ENCODE measurements around the gene SESN2. TPM values are rescaled to one million over a fixed set of nuclear protein-coding genes. Genes with fewer than 3 reads are reported as not detected.

SESN2 gene
- total RNA-seq, 1 donor from 2014 or later = 14.1 TPM

DNA sequence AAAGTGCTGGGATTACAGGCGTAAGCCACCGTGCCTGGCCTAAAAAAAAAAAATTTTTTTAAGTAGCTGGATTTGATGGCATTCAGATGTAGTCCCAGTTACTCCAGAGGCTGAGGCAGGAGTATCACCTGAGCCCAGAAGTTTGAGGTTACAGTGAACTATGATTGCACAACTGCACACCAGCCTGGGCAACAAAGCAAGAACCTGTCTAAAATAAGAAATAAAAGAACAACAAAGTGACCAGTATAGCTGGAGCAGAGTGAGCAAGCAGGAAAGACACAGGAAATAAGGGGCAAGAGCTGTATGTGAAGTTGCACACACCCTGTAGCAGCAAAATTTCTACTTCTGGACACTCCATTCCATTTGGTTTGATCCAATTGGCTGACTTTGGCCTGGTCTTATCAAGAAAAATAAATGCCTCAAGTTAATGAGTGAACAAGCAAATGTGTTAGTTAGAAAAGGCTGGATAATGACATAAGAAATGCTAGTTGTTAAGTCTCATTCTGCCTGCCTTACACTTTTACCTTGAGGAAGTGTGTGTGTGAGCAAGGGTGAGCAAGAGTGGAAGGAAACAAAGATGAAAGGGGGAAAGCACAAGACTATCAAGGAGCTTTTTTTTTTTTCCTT lies 15.5 kb upstream of the SESN2 start:
- Mint-ChIP-seq H3K36me3 (ENCODE audit: low read depth) (peaks cover 3% of the 10 kb centered on the region), H3K27me3 (no peaks in the 10 kb centered on the region), H3K4me1 (peaks cover 32% of the 10 kb centered on the region), H3K9me3 (no peaks in the 10 kb centered on the region), H3K27ac (peak overlapping the region; percentile 75), H3K4me3 (peak overlapping the region; percentile 39)
- intact Hi-C loops (cut with micrococcal nuclease) = no loop called here
- no peak for DNase-seq

DNA sequence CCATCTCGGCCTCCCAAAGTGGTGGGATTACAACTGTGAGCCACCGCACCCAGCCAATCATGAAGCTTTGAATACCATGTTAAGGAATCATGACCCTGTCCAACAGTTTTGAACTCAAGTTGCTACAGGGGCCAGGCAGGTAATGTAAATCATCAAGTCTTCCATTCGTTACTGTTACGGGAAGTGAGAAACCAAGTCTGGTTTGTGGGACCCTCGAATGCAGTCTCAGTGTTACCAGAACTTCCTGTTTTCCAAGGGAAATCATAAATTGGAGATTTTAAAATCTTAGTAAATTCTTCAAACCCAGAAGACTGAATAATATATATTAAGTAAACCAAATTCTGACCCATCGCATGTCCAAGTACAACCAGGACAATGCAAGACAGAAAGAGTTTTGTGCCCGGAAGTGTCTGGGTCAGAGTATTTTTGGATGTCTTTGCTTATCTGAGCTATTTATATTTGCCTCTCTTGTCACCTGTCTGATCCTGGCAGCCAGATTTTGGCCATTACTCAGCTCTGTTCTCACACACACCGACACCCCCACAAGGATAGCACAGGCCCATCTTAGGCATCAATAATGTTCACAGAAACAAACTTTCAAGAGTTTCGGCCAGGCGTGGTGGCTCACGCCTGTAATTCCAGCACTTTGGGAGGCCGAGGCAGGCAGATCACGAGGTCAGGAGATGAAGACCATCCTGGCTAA lies 14.6 kb upstream of the SESN2 start:
- peak overlapping the region; percentile 40 for H3K4me3 Mint-ChIP-seq
- H3K36me3 Mint-ChIP-seq (ENCODE audit: low read depth) = no peaks in the 10 kb centered on the region
- DNase-seq = peak; percentile 55
- peak overlapping the region; percentile 36 for H3K27ac Mint-ChIP-seq
- intact Hi-C loops (cut with micrococcal nuclease) = loop anchor here (5.0 kb wide), 1 partner anchor 338 kb away; no protein-coding TSS in a partner anchor
- H3K4me1 Mint-ChIP-seq = peaks cover 40% of the 10 kb centered on the region
- no peaks in the 10 kb centered on the region for H3K9me3 Mint-ChIP-seq
- H3K27me3 Mint-ChIP-seq = no peaks in the 10 kb centered on the region

DNA sequence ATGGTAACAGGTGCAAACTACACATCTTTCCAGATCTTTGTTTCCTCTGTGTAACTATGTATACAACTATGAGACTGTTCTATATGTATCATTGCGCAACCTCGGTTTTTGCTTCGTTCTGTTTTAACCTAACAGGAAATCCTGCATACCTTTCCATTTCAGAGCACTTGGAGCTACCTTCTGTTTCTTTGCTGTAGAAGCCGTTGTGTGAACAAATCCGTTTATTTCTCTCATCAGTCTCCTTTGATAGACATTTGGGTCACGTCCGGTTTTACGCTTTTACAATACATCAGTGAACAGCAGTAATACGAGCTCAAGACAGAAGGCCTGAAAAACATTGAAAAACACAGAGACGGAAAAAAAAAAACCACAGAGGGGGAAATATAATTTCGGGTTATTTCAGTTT lies 12.9 kb upstream of the SESN2 start:
- Mint-ChIP-seq H3K36me3 (ENCODE audit: low read depth) (no peaks in the 10 kb centered on the region), H3K27me3 (no peaks in the 10 kb centered on the region), H3K27ac (peak overlapping the region; percentile 93), H3K4me3 (peak overlapping the region; percentile 93), H3K4me1 (peaks cover 45% of the 10 kb centered on the region), H3K9me3 (no peaks in the 10 kb centered on the region)
- intact Hi-C loops (cut with micrococcal nuclease) = loop anchor here (1.0 to 5.0 kb wide), 6 partner anchors 10 to 396 kb away; partner anchors contain the start of genes ATP5IF1 and TAF12
- DNase-seq = peak; percentile 89

DNA sequence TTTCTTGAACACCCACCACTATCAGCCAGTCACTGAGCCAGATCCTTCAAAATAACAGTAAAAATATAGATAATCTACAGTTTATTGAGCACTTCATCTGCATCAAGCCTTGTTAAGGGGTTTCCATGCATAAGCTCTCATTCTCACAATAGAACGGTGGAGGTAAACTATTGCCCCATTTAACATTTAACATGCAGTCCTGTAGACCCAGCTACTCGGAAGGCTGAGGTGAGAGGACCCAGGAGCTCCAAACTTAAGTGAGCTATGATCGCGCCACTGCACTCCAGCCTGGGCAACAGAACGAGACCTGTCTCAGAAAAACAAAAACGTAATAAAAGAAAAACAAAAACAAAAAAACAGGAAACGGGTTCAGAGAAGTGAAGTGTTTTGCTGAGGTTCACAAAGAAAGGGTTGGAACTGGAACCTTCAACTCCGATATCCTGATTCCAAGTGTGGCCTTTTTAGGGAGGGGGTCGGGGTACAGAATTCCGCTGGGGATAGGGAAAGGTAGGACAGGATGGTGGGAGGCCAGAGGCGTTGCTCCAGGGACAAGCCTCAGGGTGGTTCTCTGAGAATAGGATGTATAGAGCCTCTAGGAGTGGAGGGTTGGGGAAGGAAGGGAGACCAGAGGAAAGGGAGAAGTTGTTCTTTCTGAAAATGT lies 11.6 kb upstream of the SESN2 start:
- Mint-ChIP-seq H3K36me3 (ENCODE audit: low read depth) (no peaks in the 10 kb centered on the region), H3K27ac (peak overlapping the region; percentile 93), H3K4me3 (peak overlapping the region; percentile 93), H3K9me3 (no peaks in the 10 kb centered on the region), H3K27me3 (no peaks in the 10 kb centered on the region), H3K4me1 (peaks cover 45% of the 10 kb centered on the region)
- peak; percentile 76 for DNase-seq
- intact Hi-C loops (cut with micrococcal nuclease) = loop anchor here (1.0 to 5.0 kb wide), 7 partner anchors 12 to 395 kb away; partner anchors contain the start of genes MED18, PHACTR4, SESN2 and TAF12

DNA sequence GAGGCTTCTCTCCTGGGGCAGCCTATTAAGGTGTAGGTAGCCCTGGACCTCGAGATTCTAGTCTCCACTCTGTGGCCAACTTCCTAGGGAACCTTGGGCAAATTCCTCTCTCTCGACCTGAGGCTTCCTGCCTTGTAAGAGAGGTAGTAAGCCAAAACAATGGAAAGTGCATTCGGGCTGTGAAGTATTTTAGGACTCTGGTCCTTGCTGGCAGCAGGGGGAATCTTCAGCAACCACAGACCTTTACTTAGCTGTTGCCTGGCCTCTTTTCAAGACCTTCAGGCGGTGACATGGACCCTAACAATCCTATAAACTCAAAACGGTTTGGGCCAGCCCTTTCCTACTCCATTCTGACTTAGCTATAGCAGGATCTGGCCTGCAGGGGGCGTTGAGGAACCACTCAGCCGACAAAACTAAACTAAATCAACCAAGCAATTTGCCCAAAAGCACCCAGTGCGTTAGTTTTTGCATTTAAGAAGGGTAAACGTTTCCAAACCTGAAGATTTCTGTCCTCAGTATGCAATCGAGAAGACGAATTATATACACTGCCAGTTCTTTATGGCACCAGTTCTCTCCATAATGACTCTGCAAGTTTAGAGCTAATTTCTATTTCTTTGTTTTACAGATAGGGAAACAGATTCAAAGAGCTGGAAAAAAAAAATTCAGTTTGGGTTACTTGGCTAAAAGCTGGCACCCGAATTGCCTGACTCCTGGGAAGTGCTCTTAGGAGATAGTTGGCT lies 10.9 kb upstream of the SESN2 start:
- Mint-ChIP-seq H3K27ac (peak overlapping the region; percentile 93), H3K27me3 (no peaks in the 10 kb centered on the region), H3K4me1 (peaks cover 43% of the 10 kb centered on the region), H3K9me3 (no peaks in the 10 kb centered on the region), H3K4me3 (peak overlapping the region; percentile 93), H3K36me3 (ENCODE audit: low read depth) (no peaks in the 10 kb centered on the region)
- peak; percentile 94 for DNase-seq
- intact Hi-C loops (cut with micrococcal nuclease) = loop anchor here (1.0 to 5.0 kb wide), 4 partner anchors 11 to 334 kb away; partner anchors contain the start of genes MED18, PHACTR4 and SESN2

DNA sequence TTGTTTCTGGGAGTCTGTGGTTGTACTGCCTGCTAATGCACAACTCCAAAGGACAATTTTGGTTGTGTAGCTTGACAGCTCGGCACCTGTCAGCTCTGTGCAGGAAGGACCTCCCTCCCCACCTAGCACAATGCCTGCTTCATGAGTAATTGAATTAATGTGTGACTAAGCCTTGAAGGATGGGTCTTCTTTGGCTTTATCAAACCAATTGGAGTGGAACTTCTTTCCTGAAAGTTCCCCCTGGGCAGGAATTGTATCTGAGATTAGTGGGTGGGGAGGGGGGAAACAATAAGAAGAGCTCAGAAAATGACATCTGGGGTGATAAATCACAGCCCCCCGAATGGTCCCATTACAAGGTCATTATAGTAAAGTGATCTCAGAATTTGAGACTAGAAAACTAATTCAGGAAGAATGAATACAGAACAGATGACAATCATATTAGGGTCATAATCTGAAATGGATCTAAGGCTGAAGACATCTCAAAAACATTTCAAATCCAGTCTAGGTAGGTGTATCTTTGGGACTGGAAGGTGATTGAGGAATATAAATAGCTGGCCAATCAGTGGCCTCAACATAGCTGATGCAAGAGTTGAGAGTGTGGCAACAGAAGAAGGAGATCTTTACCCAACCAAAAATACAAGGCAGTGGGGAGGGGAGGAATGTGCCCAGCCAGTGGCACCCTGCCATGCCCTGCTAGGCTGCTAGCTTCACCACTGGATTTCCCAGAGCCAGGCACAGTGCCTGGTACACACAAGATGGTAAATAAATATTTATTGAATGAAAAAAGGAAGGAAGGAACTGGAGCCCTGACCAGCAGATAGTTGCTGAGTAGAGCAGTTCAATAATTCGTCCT lies 10.1 kb upstream of the SESN2 start:
- H3K4me3 Mint-ChIP-seq = peak overlapping the region; percentile 93
- H3K9me3 Mint-ChIP-seq = no peaks in the 10 kb centered on the region
- H3K27ac Mint-ChIP-seq = peak overlapping the region; percentile 93
- intact Hi-C loops (cut with micrococcal nuclease) = loop anchor here (5.0 kb wide), 1 partner anchor 333 kb away; no protein-coding TSS in a partner anchor
- DNase-seq = peak; percentile 72
- H3K4me1 Mint-ChIP-seq = peaks cover 37% of the 10 kb centered on the region
- H3K36me3 Mint-ChIP-seq (ENCODE audit: low read depth) = no peaks in the 10 kb centered on the region
- no peaks in the 10 kb centered on the region for H3K27me3 Mint-ChIP-seq

DNA sequence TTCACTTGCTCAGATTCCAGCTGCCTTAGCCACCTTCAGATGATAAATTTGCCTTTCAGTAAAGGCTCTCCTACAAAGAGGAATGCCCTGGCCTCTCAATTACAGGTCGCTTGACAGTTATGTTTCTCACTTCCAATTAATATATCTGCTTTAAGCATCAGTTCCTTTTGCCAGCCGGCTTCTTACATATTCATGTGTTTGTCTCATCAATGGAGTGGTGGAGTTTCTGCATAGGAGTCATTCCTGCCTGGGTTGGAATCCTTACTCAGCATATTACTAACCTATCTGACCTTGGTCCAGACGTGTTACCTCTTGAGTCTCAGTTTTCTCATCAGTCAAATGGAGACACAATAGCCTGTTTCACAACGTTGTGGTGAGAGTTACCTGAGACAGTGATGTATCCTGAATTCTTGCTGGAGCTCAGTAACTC lies 9.4 kb upstream of the SESN2 start:
- no peak for DNase-seq
- no peaks in the 10 kb centered on the region for H3K27me3 Mint-ChIP-seq
- peaks cover 35% of the 10 kb centered on the region for H3K4me1 Mint-ChIP-seq
- H3K27ac Mint-ChIP-seq = peak overlapping the region; percentile 71
- intact Hi-C loops (cut with micrococcal nuclease) = loop anchor here (5.0 kb wide), 1 partner anchor 332 kb away; no protein-coding TSS in a partner anchor
- H3K4me3 Mint-ChIP-seq = no peak overlapping the region
- H3K9me3 Mint-ChIP-seq = no peaks in the 10 kb centered on the region
- H3K36me3 Mint-ChIP-seq (ENCODE audit: low read depth) = no peaks in the 10 kb centered on the region

DNA sequence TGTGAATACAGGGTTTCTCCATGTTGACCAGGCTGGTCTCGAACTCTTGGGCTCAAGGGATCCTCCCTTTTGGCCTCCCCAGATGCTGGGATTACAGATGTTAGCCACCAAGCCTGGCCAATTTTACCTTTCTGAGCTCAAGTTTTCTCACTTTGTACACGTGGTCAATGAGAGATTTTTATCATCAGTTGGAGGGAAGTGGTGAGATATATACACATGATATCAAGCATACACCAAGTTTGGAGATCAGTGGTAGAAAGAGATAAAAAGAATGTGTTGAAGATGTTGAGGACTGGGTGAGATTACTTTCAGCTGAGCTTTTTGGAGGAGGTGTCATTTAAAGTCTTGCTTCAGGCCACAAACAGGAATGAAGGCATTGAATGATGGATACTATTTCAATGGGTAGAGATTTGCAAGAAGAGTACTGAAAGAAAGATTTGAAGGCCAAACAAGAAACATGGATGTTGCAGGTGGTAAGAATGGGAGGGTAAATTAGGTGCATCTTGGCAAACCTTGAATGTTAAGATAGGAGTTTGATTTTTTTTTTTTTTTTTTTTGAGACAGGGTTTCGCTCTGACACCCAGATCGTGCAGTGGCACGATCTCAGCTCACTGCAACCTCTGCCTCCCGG lies 3.0 kb upstream of the SESN2 start:
- peak; percentile 76 for DNase-seq
- peaks cover 29% of the 10 kb centered on the region for H3K4me1 Mint-ChIP-seq

DNA sequence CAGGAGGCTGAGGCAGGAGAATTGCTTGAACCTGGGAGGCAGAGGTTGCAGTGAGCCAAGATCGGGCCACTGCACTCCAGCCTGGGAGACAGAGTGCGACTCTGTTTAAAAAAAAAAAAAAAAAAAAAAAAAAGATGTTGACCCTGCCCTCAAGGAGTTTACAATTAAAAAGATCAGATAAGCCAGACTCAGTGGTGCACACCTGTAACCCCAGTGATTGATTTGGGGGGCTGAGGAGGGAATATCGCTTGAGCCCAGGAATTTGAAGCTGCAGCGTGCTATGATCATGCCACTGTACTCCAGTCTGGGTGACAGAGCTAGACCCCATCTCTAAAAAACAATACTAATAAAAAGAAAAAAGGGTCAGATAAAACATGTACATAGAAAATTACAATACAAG lies 1.6 kb upstream of the SESN2 start:
- no peak for DNase-seq
- Mint-ChIP-seq H3K27ac (no peak overlapping the region), H3K27me3 (no peaks in the 10 kb centered on the region), H3K9me3 (no peaks in the 10 kb centered on the region), H3K4me1 (peaks cover 31% of the 10 kb centered on the region), H3K36me3 (ENCODE audit: low read depth) (peaks cover 3% of the 10 kb centered on the region), H3K4me3 (no peak overlapping the region)
- intact Hi-C loops (cut with micrococcal nuclease) = loop anchor here (2.0 kb wide), 1 partner anchor 71 kb away; the partner anchor contains the start of gene MED18

More for the DNA sequence above, 3.0 kb upstream of the SESN2 start:
- no peaks in the 10 kb centered on the region for H3K9me3 Mint-ChIP-seq
- intact Hi-C loops (cut with micrococcal nuclease) = no loop called here
- H3K27me3 Mint-ChIP-seq = no peaks in the 10 kb centered on the region
- H3K4me3 Mint-ChIP-seq = peak overlapping the region; percentile 46
- H3K36me3 Mint-ChIP-seq (ENCODE audit: low read depth) = peaks cover 3% of the 10 kb centered on the region
- peak overlapping the region; percentile 71 for H3K27ac Mint-ChIP-seq

DNA sequence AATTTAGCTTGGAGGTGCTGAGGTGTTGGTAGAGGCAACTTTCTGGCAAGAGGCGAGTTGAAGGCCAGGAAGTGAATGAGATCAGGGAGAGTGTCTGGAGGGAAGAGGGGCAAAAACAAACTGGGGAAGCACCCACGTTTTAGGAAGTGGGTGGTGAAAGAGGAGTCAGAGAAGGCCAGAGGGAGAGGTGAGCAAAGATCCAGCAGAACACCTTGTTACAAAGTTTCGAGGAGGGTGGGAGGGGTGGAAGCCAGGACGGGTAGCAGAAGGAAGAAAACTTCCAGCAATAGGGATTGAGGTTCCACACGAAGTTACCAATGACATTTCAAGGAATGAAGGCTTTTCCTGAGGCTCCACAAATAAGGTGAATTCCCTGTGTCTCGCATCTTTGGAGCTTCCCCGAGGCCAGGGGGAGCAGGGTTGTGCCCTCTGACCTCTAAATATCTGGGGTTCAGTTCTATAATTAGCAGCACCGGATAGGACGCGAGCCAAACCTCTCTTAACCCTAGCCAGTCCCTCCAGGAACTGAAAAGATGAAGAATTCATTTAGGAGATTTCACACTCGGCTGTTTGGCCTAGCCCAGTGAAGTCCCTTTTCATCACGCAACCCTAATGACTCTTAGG lies 578 bp upstream of the SESN2 start:
- Mint-ChIP-seq H3K36me3 (ENCODE audit: low read depth) (peaks cover 3% of the 10 kb centered on the region), H3K4me3 (peak overlapping the region; percentile 78), H3K27me3 (no peaks in the 10 kb centered on the region), H3K9me3 (no peaks in the 10 kb centered on the region), H3K4me1 (peaks cover 34% of the 10 kb centered on the region), H3K27ac (peak overlapping the region; percentile 86)
- DNase-seq = peak; percentile 66
- intact Hi-C loops (cut with micrococcal nuclease) = loop anchor here (1.0 to 2.0 kb wide), 3 partner anchors 10 to 70 kb away; partner anchors contain the start of gene MED18

DNA sequence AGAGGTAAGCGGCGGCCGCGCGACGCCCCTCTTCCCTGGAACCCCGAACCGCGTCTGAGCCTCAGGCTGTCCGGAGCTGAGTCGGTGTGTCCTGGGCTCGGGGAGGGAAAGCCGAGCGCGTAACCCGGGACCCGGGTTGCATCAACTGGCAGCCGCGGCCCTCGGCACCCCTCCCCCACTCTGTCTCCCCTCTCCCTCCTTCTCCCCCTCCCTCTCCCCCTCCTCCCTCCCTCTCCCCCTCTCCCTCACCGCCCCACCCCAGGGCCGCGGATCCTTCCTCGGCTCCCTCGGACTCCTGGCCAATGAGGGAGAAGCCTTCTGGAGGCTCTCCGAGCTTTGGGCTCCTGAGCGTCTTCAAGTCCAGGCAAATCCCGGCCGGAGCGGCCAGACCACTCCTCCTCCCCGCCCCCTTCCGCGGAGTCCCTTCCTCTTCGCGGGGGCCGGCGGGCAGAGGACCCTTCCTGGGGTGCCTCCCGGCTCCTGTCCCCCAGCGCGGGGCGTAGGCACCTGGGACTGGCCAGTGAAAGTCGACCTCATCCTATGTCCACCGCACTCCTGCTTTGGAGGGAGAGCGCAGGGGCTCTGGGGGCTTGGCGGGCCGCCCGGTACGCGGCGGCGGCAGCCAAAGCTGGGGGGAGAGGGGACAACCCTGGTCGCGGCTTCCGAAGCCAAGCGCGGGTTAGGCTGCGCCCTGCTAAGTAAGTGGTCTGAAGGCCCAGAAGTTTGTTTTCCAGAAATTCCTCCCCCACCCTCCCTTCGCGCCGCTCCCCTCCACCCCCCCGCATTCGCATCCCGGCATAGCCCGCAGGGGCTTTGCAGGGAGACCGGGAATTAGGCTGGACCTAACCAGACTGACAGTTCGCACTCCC lies 850 bp downstream of the SESN2 start:
- no peaks in the 10 kb centered on the region for H3K9me3 Mint-ChIP-seq
- peaks cover 34% of the 10 kb centered on the region for H3K4me1 Mint-ChIP-seq
- intact Hi-C loops (cut with micrococcal nuclease) = loop anchor here (1.0 to 2.0 kb wide), 3 partner anchors 12 to 69 kb away; partner anchors contain the start of gene MED18
- H3K27ac Mint-ChIP-seq = peak overlapping the region; percentile 45
- peak overlapping the region; percentile 78 for H3K4me3 Mint-ChIP-seq
- H3K27me3 Mint-ChIP-seq = no peaks in the 10 kb centered on the region
- H3K36me3 Mint-ChIP-seq (ENCODE audit: low read depth) = peaks cover 3% of the 10 kb centered on the region
- DNase-seq = peak; percentile 80
